HEK293 (cell line): Measurements from ENCODE around the gene NPEPL1.

Experiments used
- BCL11A ChIP-seq: fragments of 450-650 bp; formaldehyde crosslinking; IDR thresholded peaks from 2 replicates; pipeline ENCODE4 v1.5.1; 2016; ENCODE audit warnings: low read depth, missing biosample characterization, missing genetic modification characterization
- RBAK ChIP-seq: fragments of 450-650 bp; formaldehyde crosslinking; IDR thresholded peaks from 2 replicates; pipeline ENCODE4 v1.5.1; 2016; ENCODE audit warnings: missing biosample characterization, missing genetic modification characterization
- ZNF146 ChIP-seq: fragments of 450-650 bp; formaldehyde crosslinking; IDR thresholded peaks from 2 replicates; pipeline ENCODE4 v1.5.1; 2016; ENCODE audit warnings: missing biosample characterization, missing genetic modification characterization
- ZNF202 ChIP-seq: fragments of 450-650 bp; formaldehyde crosslinking; IDR thresholded peaks from 2 replicates; pipeline ENCODE4 v1.5.1; 2016; ENCODE audit warnings: missing biosample characterization, missing genetic modification characterization, borderline replicate concordance
- TF ChIP-seq, protein P1 (sequence below): fragments of 450-650 bp; formaldehyde crosslinking; IDR thresholded peaks from 2 replicates; pipeline ENCODE4 v1.5.1; 2016; ENCODE audit warnings: missing biosample characterization, missing genetic modification characterization
- TF ChIP-seq, protein P2 (sequence below): fragments of 450-650 bp; formaldehyde crosslinking; IDR thresholded peaks from 2 replicates; pipeline ENCODE4 v1.5.1; 2016; ENCODE audit warnings: missing biosample characterization, missing genetic modification characterization

DNA sequence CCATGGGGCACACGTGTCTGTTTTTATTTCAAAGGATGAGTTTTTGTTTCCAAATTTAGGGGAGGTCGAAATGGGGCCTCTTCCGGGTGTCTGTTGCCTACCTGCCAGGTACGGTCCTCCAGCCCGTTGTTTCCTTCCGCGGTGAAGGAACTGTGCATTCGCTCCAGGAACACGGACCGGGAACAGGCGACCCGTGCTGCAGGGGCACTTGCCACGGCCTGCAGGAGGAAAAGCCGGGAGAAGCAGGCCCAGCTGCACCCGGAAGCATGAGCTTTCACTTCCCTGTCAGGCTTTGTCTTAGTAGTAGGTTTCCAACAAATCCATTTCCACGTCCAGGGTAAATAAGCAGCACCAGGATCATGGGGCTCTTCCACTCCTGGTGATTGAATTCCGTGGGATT, 17.0 kb upstream of the NPEPL1 start:
- TF ChIP-seq BCL11A (tag by site-specific recombination) (no peak), RBAK (tag by site-specific recombination) (no peak), ZNF202 (tag by site-specific recombination) (no peak), ZNF146 (tag by site-specific recombination) (no peak)
- TF ChIP-seq, protein P1, sequence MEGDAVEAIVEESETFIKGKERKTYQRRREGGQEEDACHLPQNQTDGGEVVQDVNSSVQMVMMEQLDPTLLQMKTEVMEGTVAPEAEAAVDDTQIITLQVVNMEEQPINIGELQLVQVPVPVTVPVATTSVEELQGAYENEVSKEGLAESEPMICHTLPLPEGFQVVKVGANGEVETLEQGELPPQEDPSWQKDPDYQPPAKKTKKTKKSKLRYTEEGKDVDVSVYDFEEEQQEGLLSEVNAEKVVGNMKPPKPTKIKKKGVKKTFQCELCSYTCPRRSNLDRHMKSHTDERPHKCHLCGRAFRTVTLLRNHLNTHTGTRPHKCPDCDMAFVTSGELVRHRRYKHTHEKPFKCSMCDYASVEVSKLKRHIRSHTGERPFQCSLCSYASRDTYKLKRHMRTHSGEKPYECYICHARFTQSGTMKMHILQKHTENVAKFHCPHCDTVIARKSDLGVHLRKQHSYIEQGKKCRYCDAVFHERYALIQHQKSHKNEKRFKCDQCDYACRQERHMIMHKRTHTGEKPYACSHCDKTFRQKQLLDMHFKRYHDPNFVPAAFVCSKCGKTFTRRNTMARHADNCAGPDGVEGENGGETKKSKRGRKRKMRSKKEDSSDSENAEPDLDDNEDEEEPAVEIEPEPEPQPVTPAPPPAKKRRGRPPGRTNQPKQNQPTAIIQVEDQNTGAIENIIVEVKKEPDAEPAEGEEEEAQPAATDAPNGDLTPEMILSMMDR (tag by site-specific recombination): no peak
- TF ChIP-seq, protein P2, sequence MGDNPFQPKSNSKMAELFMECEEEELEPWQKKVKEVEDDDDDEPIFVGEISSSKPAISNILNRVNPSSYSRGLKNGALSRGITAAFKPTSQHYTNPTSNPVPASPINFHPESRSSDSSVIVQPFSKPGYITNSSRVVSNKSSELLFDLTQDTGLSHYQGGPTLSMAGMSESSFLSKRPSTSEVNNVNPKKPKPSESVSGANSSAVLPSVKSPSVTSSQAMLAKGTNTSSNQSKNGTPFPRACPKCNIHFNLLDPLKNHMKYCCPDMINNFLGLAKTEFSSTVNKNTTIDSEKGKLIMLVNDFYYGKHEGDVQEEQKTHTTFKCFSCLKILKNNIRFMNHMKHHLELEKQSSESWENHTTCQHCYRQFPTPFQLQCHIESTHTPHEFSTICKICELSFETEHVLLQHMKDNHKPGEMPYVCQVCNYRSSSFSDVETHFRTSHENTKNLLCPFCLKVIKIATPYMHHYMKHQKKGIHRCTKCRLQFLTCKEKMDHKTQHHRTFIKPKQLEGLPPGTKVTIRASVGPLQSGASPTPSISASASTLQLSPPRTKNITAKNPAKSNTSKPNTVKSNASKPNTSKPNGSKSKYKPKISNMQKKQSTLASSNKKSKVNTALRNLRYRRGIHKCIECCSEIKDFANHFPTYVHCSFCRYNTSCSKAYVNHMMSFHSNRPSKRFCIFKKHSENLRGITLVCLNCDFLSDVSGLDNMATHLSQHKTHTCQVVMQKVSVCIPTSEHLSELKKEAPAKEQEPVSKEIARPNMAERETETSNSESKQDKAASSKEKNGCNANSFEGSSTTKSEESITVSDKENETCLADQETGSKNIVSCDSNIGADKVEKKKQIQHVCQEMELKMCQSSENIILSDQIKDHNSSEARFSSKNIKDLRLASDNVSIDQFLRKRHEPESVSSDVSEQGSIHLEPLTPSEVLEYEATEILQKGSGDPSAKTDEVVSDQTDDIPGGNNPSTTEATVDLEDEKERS (tag by site-specific recombination): no peak
